Measurements from ENCODE around the gene ZNF207. TPM values are rescaled to one million over a fixed set of nuclear protein-coding genes. Genes with fewer than 3 reads are reported as not detected.
"Not testable (repeated sequence)": the region's sequence is repeated elsewhere in the genome, so short reads cannot be mapped to it uniquely, and the experiment has no call there.

The ZNF207 gene
- total and polyA plus RNA-seq, 10 of the 15 experiments (the other 5 are each of a cell fraction or from before 2014, with no cell fraction given), result 156 to 348 (median 205) TPM

DNA sequence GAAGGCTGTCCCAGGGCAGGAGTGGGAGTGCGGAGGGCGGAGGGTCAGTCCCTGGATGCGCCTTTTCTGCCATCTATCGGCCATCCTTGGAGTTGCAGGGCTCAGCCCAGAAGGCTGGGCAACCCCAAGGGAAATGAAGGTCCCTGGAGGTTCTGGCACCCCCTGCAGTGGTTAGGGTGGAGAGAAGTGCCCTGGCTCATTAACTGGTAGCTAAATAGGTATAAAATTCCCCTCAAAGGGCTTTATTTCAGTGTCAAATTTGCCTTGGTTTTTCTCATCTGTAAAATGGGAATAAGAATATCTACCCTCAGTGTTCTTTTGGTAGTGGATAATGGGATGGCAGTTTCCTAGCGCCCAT is 30.4 kb upstream of the ZNF207 start (continued):
- TF ChIP-seq BHLHE40 (IDR thresholded peaks at IDR 0.05; ENCODE audit: borderline replicate concordance in 1 of 2, low read depth in 2 of 2, low read length in 1 of 2), result peak; percentile 38 to 44; a peak in 2 of 4 replicates
- peak; percentile 44 to 63; a peak in 2 of 4 replicates for TF ChIP-seq IKZF2 (IDR thresholded peaks at IDR 0.05)
- peak; percentile 70; the same call in 1 of the 2 replicates for TF ChIP-seq BCL11A (IDR thresholded peaks at IDR 0.05; ENCODE audit: low read depth, low read length)
- TF ChIP-seq SMAD1 (IDR thresholded peaks at IDR 0.05; ENCODE audit: low read depth, partially characterized antibody), result no peak
- TF ChIP-seq NFXL1 (IDR thresholded peaks at IDR 0.05; ENCODE audit: borderline replicate concordance), result no peak
- TF ChIP-seq YY1 (IDR thresholded peaks at IDR 0.05; ENCODE audit: low read depth, low read length), result peak; percentile 49; the same call in 1 of the 2 replicates
- TF ChIP-seq FOXM1 (IDR thresholded peaks at IDR 0.05; ENCODE audit: low read depth, low read length), result 0 out of 2 replicates have a peak, but pooled peaks have one; percentile 25
- TF ChIP-seq TAF1 (IDR thresholded peaks at IDR 0.05; ENCODE audit: borderline replicate concordance, low read depth, low read length), result no peak
- peak; percentile 48; the same call in 1 of the 2 replicates for TF ChIP-seq ZNF384 (IDR thresholded peaks at IDR 0.05; ENCODE audit: borderline replicate concordance, low read depth, low read length)
- no peak for TF ChIP-seq TBL1XR1 (IDR thresholded peaks at IDR 0.05; ENCODE audit: low read depth, low read length)
- 0 out of 4 replicates have a peak, but pooled peaks of 1 of the 2 experiments have one; percentile 20 for TF ChIP-seq EP300 (IDR thresholded peaks at IDR 0.05; ENCODE audit: borderline replicate concordance in 1 of 2, control insufficient read depth in 1 of 2, low read depth in 2 of 2, low read length in 2 of 2)
- TF ChIP-seq, protein P1, sequence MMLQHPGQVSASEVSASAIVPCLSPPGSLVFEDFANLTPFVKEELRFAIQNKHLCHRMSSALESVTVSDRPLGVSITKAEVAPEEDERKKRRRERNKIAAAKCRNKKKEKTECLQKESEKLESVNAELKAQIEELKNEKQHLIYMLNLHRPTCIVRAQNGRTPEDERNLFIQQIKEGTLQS (IDR thresholded peaks at IDR 0.05; ENCODE audit: borderline replicate concordance, extremely low read depth, low read depth, low read length), result no peak

GRCh38 chr17:32320080-32320479 is 29.9 kb upstream of the ZNF207 start:
- ChIA-PET CTCF (interaction anchor here (0.6 to 7.9 kb wide), 17 partner anchors 12 to 314 kb away, joined by 3 to 132 read pairs (median 4); partner anchors contain the start of gene PSMD11), POLR2A (interaction anchor here (1.4 kb wide), 1 partner anchor 9 kb away, joined by 4 read pairs; no protein-coding TSS in a partner anchor), SMC1A (ENCODE audit: uncharacterized antibody, unreplicated experiment) (interaction anchor here (0.6 to 3.6 kb wide), 16 partner anchors 8 to 316 kb away, joined by 3 to 22 read pairs (median 3); no protein-coding TSS in a partner anchor), RAD21 (ENCODE audit: unreplicated experiment) (interaction anchor here (0.9 to 5.8 kb wide), 9 partner anchors 8 to 192 kb away, joined by 3 to 53 read pairs (median 4); partner anchors contain the start of gene PSMD11)
- WGBS (ENCODE audit: insufficient coverage, insufficient replicate concordance, low lambda C conversion rate, missing lambda C conversion rate), result 89% methylated on average over 6 of the region's 6 CpGs
- H3K9me3 ChIP-seq (replicated peaks; ENCODE audit: control insufficient read depth, insufficient read depth, low read length); ATAC-seq; H3K27ac ChIP-seq (ENCODE audit: control insufficient read depth, insufficient read depth); H3K36me3 ChIP-seq (ENCODE audit: control insufficient read depth in 2 of 2, insufficient read depth in 2 of 2, low read length in 1 of 2); H4K20me1 ChIP-seq (ENCODE audit: control insufficient read depth, insufficient read depth); intact Hi-C loops (cut with micrococcal nuclease; ENCODE audit: unreplicated experiment); H3K79me2 ChIP-seq (ENCODE audit: control insufficient read depth, insufficient read depth, low read length); H3K4me2 ChIP-seq (ENCODE audit: control insufficient read depth, insufficient read depth); BruUV-seq (replicated peaks); H3K4me3 ChIP-seq; FAIRE-seq; DNase-seq (ENCODE audit: low read depth, low spot score); H3K9ac ChIP-seq (ENCODE audit: control insufficient read depth, insufficient read depth, low read length); H3K27me3 ChIP-seq (replicated peaks in 1 of 2; ENCODE audit: control insufficient read depth in 2 of 2, insufficient read depth in 2 of 2, low read length in 1 of 2); in situ Hi-C loops (cut with MboI); H2AFZ ChIP-seq (ENCODE audit: control insufficient read depth, low read depth, low read length); H3K4me1 ChIP-seq (ENCODE audit: control insufficient read depth, insufficient read depth, low read length): not testable (repeated sequence)
